ENCODE results near the gene ZNF398. TPM values are rescaled to one million over a fixed set of nuclear protein-coding genes. Genes with fewer than 3 reads are reported as not detected.

The ZNF398 gene
- total and polyA plus RNA-seq, 9 of the 15 experiments (the other 6 are each of a cell fraction or from before 2014, with no cell fraction given), result 4.0 to 18.6 (median 10.4) TPM

GRCh38 chr7:149125863-149126661 is 21.2 kb upstream of the ZNF398 start, which contains the start of gene ZNF425 (continued):
- peak; percentile 60; the same call in 1 of the 2 replicates for TF ChIP-seq ZNF592 (IDR thresholded peaks at IDR 0.05)
- TF ChIP-seq DNMT1 (IDR thresholded peaks at IDR 0.05), result no peak
- peak; percentile 74 for TF ChIP-seq MAX (CRISPR knock-in tag; IDR thresholded peaks at IDR 0.05)
- TF ChIP-seq CXXC5 (CRISPR knock-in tag; IDR thresholded peaks at IDR 0.05), result peak; percentile 84
- TF ChIP-seq RB1 (IDR thresholded peaks at IDR 0.05; ENCODE audit: low read depth), result peak; percentile 99
- TF ChIP-seq ZNF780A (CRISPR knock-in tag; IDR thresholded peaks at IDR 0.05), result no peak
- peak; percentile 99 for TF ChIP-seq POLR2G (IDR thresholded peaks at IDR 0.05; ENCODE audit: low read depth, low read length)
- peak; percentile 99 for TF ChIP-seq POLR2A (conservative IDR thresholded peaks at IDR 0.05)
- peak; percentile 79 for TF ChIP-seq KAT2B (IDR thresholded peaks at IDR 0.05; ENCODE audit: low read depth, low read length)
- no peak for TF ChIP-seq CHD7 (IDR thresholded peaks at IDR 0.05; ENCODE audit: low read depth, low read length)
- TF ChIP-seq MECOM (CRISPR knock-in tag; IDR thresholded peaks at IDR 0.05), result no peak
- no peak for TF ChIP-seq NFATC3 (IDR thresholded peaks at IDR 0.05)

All from K562 (cell line).